Neural crest cell (in vitro differentiated cells): ENCODE measurements around the gene NR2E3. TPM values are rescaled to one million over a fixed set of nuclear protein-coding genes. Genes with fewer than 3 reads are reported as not detected.

Experiments
- DNase-seq: peaks from one replicate; pipeline ENCODE4 v3.0.0; 2021; ENCODE audit warnings: low read depth, mixed read lengths, low spot score
- H3K27ac Mint-ChIP-seq: one replicate; pipeline ENCODE4 v1.8.0; 2021; ENCODE audit warnings: mild to moderate bottlenecking, mixed read lengths; ENCODE audit not compliant: unreplicated experiment
- H3K27me3 Mint-ChIP-seq: 2 replicates; pipeline ENCODE4 v1.8.0; 2021; ENCODE audit warnings: low read depth, mild to moderate bottlenecking, mixed read lengths
- H3K36me3 Mint-ChIP-seq: 2 replicates; pipeline ENCODE4 v1.8.0; 2021; ENCODE audit warnings: low read depth, mild to moderate bottlenecking, mixed read lengths
- H3K4me1 Mint-ChIP-seq: 2 replicates; pipeline ENCODE4 v1.8.0; 2021; ENCODE audit warnings: mixed read lengths
- H3K4me3 Mint-ChIP-seq: one replicate; pipeline ENCODE4 v1.8.0; 2021; ENCODE audit warnings: mild to moderate bottlenecking, mixed read lengths
- H3K9me3 Mint-ChIP-seq: 2 replicates; pipeline ENCODE4 v1.8.0; 2021; ENCODE audit warnings: mixed read lengths
- total RNA-seq: library from RNA; stranded (reverse); gene quantifications from 2 replicates; pipeline ENCODE4 v1.2.1, GENCODE V29; 2021
- TF ChIP-seq, protein P1 (sequence below): fragments of 200-600 bp; sonication (generic); conservative IDR thresholded peaks from 2 replicates; pipeline ENCODE4 v1.5.0; 2021; ENCODE audit warnings: antibody characterized with exemption, mild to moderate bottlenecking

NR2E3 gene
- total RNA-seq, 1 donor from 2014 or later: not detected

DNA sequence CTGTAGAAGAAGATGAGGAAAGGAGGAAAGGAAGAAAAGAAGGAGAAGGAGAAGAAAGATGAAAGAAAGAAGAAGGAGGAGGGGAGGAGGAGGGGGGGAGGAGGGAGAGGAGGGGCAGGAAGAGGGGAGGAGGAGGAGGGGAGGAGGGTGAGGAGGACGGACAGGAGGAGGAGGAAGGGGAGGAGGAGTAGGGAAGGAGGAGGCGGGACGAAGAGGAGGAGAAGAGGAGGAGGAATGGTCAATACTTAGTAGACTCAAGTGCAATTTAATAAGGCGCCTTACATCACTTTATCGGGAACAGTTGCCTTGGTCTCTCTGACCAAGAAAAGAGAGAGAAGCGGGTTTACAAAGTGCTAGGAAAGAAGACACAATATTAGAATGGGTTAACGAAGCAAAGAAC lies 23.7 kb upstream of the NR2E3 start:
- H3K36me3 Mint-ChIP-seq: no peaks in the 10 kb centered on the region
- H3K27ac Mint-ChIP-seq: no peak overlapping the region
- no peak for DNase-seq
- TF ChIP-seq, protein P1, sequence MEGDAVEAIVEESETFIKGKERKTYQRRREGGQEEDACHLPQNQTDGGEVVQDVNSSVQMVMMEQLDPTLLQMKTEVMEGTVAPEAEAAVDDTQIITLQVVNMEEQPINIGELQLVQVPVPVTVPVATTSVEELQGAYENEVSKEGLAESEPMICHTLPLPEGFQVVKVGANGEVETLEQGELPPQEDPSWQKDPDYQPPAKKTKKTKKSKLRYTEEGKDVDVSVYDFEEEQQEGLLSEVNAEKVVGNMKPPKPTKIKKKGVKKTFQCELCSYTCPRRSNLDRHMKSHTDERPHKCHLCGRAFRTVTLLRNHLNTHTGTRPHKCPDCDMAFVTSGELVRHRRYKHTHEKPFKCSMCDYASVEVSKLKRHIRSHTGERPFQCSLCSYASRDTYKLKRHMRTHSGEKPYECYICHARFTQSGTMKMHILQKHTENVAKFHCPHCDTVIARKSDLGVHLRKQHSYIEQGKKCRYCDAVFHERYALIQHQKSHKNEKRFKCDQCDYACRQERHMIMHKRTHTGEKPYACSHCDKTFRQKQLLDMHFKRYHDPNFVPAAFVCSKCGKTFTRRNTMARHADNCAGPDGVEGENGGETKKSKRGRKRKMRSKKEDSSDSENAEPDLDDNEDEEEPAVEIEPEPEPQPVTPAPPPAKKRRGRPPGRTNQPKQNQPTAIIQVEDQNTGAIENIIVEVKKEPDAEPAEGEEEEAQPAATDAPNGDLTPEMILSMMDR: no peak
- no peaks in the 10 kb centered on the region for H3K27me3 Mint-ChIP-seq
- no peaks in the 10 kb centered on the region for H3K9me3 Mint-ChIP-seq
- peaks cover 4% of the 10 kb centered on the region for H3K4me1 Mint-ChIP-seq
- H3K4me3 Mint-ChIP-seq: no peak overlapping the region

DNA sequence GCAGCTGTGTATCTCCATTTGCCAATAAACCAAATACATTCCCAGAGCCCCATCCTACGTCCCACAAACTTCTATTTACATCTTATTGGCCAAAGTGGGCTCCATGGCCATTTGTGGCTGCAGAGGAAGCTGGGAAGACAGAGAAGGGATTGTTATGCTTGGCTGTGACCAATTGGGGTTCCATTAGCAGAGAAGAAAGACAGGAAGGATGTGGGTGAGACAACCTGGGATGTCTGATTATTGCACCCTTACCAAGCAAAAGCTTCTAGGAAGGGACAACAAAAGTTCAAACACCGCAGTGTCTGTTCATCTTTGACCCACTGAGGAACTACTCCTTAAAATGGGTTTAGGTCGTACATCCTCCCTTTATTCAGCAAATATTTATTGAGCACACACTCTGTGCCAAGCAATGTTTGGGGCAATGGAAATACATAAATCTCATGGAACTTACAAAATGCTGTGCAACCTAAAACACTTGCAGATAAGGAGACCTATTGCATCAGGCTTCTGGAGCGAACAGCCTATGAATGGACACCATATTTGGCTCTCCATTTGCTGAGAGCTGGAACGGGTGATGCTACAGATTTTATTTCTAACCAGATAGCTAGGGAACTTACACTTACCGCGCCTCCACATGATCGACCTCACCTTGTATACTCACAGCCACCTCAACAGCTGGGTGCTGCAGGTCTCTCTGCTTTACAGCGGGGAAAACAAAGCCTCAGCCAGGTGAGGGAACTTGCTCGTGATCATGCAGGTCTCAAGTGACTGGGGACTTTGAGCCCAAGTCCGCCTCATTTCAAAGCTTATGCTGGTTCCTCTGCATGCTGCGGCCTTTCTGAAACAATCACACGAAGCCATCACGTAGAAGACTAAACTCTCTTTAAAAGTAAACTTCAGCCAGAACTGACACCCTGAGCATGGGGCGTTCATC lies 21.4 kb upstream of the NR2E3 start:
- DNase-seq: no peak
- no peak overlapping the region for H3K27ac Mint-ChIP-seq

DNA sequence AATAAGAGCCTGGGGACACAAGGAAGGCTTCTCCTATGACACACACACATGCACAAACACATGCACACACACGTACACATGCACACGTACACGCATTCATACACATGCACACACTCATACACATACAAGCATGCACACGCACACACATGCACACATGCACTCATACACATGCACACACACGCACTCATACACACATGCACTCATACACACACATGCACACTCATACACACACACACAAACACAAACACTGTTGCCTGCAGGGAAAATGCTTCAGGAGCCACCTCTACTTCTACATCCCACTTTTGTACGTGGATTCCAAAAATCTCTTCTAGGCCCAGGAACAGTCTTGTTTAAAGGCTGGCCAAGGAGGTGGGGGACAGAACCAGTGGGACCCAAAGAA lies 20.7 kb upstream of the NR2E3 start:
- Mint-ChIP-seq H3K36me3 (no peaks in the 10 kb centered on the region), H3K27me3 (no peaks in the 10 kb centered on the region), H3K4me3 (no peak overlapping the region), H3K27ac (no peak overlapping the region), H3K4me1 (no peaks in the 10 kb centered on the region), H3K9me3 (no peaks in the 10 kb centered on the region)
- no peak for DNase-seq
- TF ChIP-seq, protein P1: no peak

More for the DNA sequence above, 21.4 kb upstream of the NR2E3 start:
- Mint-ChIP-seq H3K4me1 (no peaks in the 10 kb centered on the region), H3K36me3 (no peaks in the 10 kb centered on the region), H3K4me3 (no peak overlapping the region), H3K27me3 (no peaks in the 10 kb centered on the region), H3K9me3 (no peaks in the 10 kb centered on the region)
- TF ChIP-seq, protein P1: no peak

DNA sequence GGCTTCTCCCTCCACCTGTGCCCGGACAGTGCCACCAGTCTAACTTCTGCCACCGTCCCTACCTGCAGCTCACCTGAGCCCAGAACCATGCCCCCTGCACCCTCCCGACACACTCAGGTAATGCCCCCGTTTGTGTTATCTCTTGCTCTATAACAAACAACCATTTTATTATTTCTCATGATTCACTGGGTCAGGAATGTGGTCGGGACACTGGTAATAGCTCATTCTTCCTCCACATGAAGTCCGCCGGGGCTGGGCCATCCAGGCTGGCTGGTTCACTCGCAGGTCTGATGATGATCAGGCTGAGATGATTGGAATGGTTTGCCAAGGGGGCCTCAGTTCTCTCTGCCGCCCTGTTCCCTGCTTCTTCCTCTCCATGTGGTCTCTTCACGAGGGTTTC lies 20.3 kb upstream of the NR2E3 start:
- Mint-ChIP-seq H3K4me1 (no peaks in the 10 kb centered on the region), H3K4me3 (no peak overlapping the region), H3K27me3 (no peaks in the 10 kb centered on the region), H3K36me3 (no peaks in the 10 kb centered on the region), H3K27ac (no peak overlapping the region), H3K9me3 (no peaks in the 10 kb centered on the region)
- no peak for DNase-seq
- TF ChIP-seq, protein P1: no peak

DNA sequence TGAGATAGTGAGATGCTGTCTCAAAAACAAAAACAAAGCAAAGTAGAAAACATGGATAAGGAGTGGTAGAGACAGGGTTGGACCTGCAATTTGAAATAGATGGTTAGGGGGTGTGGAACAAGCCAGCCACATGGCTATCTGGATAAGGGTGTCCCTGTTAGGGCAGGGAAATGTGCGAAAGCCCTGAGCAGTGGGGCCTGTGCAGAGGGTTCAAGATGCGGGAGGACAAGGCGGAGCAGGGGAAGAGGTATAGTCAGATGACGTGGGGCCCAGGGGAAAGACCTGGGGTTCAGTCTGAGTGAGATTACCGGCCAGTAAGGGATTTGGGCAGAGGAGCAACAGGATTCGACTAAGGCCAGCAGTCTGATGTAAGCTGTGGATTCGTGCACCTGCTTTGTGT lies 18.4 kb upstream of the NR2E3 start:
- TF ChIP-seq, protein P1: no peak
- Mint-ChIP-seq H3K27me3 (no peaks in the 10 kb centered on the region), H3K9me3 (no peaks in the 10 kb centered on the region), H3K36me3 (no peaks in the 10 kb centered on the region), H3K4me1 (no peaks in the 10 kb centered on the region), H3K27ac (no peak overlapping the region), H3K4me3 (no peak overlapping the region)
- no peak for DNase-seq
